GM12872 (cell line): ENCODE measurements around the gene PDS5A.

Experiments used
- CTCF ChIP-seq: IDR thresholded peaks from 3 replicates; pipeline ENCODE4 v1.5.1; 2011; ENCODE audit warnings: low read depth, mild to moderate bottlenecking, low read length, moderate library complexity; ENCODE audit not compliant: insufficient read depth

PDS5A gene

DNA sequence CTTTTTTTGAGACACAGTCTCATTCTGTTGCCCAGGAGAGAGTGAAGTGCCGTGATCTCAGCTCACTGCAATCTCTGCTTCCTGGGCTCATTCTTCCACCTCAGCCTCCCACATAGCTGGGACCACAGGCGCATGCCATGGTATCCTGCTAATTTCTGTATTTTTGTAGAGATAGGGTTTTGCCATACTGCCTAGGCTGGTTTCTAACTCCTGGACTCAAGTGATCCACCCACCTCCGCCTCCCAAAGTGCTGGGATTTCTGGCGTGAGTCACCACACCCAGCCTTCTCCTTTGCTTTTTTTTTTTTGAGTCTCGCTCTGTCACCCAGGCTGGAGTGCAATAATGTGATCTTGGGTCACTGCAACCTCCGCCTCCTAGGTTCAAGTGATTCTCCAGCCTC is 94.1 kb downstream of the PDS5A start:
- TF ChIP-seq CTCF: no peak

- no peak for TF ChIP-seq CTCF
Measured at GRCh38 chr4:39881789-39882188, 95.9 kb downstream of the PDS5A start.

DNA sequence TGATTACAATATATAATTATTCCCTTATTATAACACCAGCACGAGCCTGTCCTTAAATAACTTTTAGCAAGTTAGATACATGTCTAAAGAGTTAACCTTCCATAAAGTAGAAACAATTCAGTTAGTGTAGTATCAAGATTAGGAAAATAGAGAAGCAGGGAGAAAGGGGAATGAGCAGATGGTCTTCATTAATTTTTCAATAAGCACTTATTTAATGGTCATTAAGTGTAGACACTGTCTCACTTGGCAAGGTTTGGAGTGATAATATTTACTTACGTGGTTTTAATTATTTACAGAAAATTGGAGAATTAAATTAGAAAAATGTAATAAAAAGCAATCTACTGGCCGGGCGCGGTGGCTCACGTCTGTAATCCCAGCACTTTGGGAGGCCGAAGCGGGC is 99.7 kb downstream of the PDS5A start:
- TF ChIP-seq CTCF: no peak

DNA sequence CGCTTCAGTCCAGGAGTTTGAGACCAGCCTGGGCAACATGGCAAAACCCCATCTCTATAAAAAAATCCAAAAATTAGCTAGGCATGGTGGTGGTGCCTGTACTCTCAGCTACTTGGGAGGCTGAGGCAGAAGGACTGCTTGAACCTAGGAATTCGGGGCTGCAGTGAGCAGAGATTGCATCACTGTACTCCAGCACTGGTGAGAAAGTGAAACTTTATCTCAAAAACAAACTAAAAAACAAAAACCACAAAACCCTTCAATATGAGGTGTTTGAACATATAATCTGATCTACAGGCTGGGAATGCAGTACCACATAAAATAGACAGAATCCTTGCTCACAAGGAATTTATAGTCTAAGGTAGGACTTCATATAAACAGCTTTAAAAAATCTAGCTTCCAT is 103.9 kb downstream of the PDS5A start:
- no peak for TF ChIP-seq CTCF

- no peak for TF ChIP-seq CTCF
Measured at GRCh38 chr4:39865280-39865679, 112.4 kb downstream of the PDS5A start.

GRCh38 chr4:39864391-39864790 is 113.3 kb downstream of the PDS5A start:
- no peak for TF ChIP-seq CTCF

- no peak for TF ChIP-seq CTCF
Measured at GRCh38 chr4:39860804-39861203, 116.9 kb downstream of the PDS5A start.
